HG03095 (cell line): ENCODE results near the gene OR7C2.
"Not testable (repeated sequence)": the region's sequence is repeated elsewhere in the genome, so short reads cannot be mapped to it uniquely, and the experiment has no call there.

Experiments
- ATAC-seq: cut with Tn5 transposase; IDR thresholded peaks from one replicate; pipeline ENCODE4 v1.9.1; 2021; ENCODE audit warnings: moderate library complexity; ENCODE audit not compliant: unreplicated experiment

OR7C2 gene

GRCh38 chr19:14941189-14941588 lies at the start of gene OR7C2:
Gene OR7C2 (plus strand): TSS chr19:14941489. CDS start chr19:14941489, 0 bp downstream.
- no peak for ATAC-seq

- ATAC-seq: no peak
Observed at GRCh38 chr19:14901675-14902260, 39.5 kb upstream of the OR7C2 start.

- no peak for ATAC-seq
Observed at GRCh38 chr19:14906711-14907110, 34.6 kb upstream of the OR7C2 start.

GRCh38 chr19:14915116-14915515 lies 26.2 kb upstream of the OR7C2 start:
- ATAC-seq: no peak

GRCh38 chr19:14916848-14917247 lies 24.4 kb upstream of the OR7C2 start:
- no peak for ATAC-seq

- ATAC-seq: no peak
Observed at GRCh38 chr19:14933506-14933905, 7.8 kb upstream of the OR7C2 start.

- no peak for ATAC-seq
Observed at GRCh38 chr19:14940266-14940665, 1.0 kb upstream of the OR7C2 start.

- no peak for ATAC-seq
Observed at GRCh38 chr19:14943601-14944000, 2.3 kb downstream of the OR7C2 start.

- ATAC-seq: no peak
Observed at GRCh38 chr19:14944456-14944855, 3.2 kb downstream of the OR7C2 start.

- ATAC-seq: not testable (repeated sequence)
Observed at GRCh38 chr19:14949413-14949812, 8.1 kb downstream of the OR7C2 start.

GRCh38 chr19:14949876-14950275 lies 8.6 kb downstream of the OR7C2 start:
- no peak for ATAC-seq

- no peak for ATAC-seq
Observed at GRCh38 chr19:14950421-14950820, 9.1 kb downstream of the OR7C2 start.

GRCh38 chr19:14952767-14953166 lies 11.5 kb downstream of the OR7C2 start:
- no peak for ATAC-seq

- ATAC-seq: no peak
Observed at GRCh38 chr19:14954071-14954655, 12.9 kb downstream of the OR7C2 start.

- no peak for ATAC-seq
Observed at GRCh38 chr19:14957464-14957863, 16.2 kb downstream of the OR7C2 start.

- ATAC-seq: no peak
Observed at GRCh38 chr19:14959263-14959662, 18.0 kb downstream of the OR7C2 start.

- ATAC-seq: no peak
Observed at GRCh38 chr19:14961956-14962685, 20.8 kb downstream of the OR7C2 start.

- no peak for ATAC-seq
Observed at GRCh38 chr19:14968247-14968646, 27.0 kb downstream of the OR7C2 start.

- ATAC-seq: no peak
Observed at GRCh38 chr19:14971474-14971873, 30.2 kb downstream of the OR7C2 start.

GRCh38 chr19:14972676-14973075 lies 31.4 kb downstream of the OR7C2 start:
- no peak for ATAC-seq

- no peak for ATAC-seq
Observed at GRCh38 chr19:14974488-14974887, 33.2 kb downstream of the OR7C2 start.

GRCh38 chr19:14977128-14977527 lies 35.8 kb downstream of the OR7C2 start:
- no peak for ATAC-seq
